ENCODE data around the gene PMEL. TPM values are rescaled to one million over a fixed set of nuclear protein-coding genes. Genes with fewer than 3 reads are reported as not detected.

The PMEL gene
- total and polyA plus RNA-seq, 2 experiments from 2014 or later = 15.3 to 34.2 TPM

DNA sequence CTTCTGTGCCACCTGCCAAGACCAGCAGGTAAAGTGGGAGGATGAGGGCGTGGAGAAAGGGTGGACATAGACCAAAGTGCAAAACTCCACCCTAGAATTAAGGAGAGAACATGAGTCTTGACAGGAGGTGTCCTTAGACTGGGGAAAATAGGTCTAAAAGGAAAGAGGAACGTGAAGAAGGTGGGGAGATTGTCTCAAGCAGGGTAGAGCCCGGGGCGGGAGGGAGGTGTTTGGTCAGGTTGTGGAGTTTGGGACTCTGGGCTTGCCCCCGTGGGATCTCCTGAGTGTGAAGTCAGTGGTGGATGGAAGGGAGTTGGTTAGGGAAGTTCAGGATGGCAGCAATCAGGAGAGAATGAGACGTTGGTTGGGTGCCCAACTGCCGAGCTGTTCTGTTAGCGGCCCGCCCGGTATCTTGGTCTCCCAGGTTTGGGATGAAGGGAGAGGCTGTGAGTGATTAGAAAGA, 34.5 kb downstream of the PMEL start:
- Histone ChIP-seq H3K27ac (peak overlapping the region; percentile 97), H3K36me3 (replicated peaks; ENCODE audit: insufficient read depth, low read depth) (no peaks in the 10 kb centered on the region), H3K9me2 (replicated peaks; ENCODE audit: insufficient read depth) (no peaks in the 10 kb centered on the region), H3K4me1 (ENCODE audit: insufficient read depth) (peaks cover 40% of the 10 kb centered on the region), H4K20me1 (ENCODE audit: insufficient read depth, poor library complexity, severe bottlenecking) (no peaks in the 10 kb centered on the region), H2AFZ (peak overlapping the region; percentile 95), H3K4me2 (peak overlapping the region; percentile 96), H3K79me2 (peaks cover 20% of the 10 kb centered on the region), H3K4me3 (peak overlapping the region; percentile 69), H3K9me3 (ENCODE audit: low read depth) (no peaks in the 10 kb centered on the region), H3K27me3 (no peaks in the 10 kb centered on the region)
- DNase-seq (ENCODE audit: low spot score) = no peak
- TF ChIP-seq, protein P1, sequence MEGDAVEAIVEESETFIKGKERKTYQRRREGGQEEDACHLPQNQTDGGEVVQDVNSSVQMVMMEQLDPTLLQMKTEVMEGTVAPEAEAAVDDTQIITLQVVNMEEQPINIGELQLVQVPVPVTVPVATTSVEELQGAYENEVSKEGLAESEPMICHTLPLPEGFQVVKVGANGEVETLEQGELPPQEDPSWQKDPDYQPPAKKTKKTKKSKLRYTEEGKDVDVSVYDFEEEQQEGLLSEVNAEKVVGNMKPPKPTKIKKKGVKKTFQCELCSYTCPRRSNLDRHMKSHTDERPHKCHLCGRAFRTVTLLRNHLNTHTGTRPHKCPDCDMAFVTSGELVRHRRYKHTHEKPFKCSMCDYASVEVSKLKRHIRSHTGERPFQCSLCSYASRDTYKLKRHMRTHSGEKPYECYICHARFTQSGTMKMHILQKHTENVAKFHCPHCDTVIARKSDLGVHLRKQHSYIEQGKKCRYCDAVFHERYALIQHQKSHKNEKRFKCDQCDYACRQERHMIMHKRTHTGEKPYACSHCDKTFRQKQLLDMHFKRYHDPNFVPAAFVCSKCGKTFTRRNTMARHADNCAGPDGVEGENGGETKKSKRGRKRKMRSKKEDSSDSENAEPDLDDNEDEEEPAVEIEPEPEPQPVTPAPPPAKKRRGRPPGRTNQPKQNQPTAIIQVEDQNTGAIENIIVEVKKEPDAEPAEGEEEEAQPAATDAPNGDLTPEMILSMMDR (IDR thresholded peaks at IDR 0.05; ENCODE audit: poor library complexity) = no peak
- no peak for TF ChIP-seq EZH2 (IDR thresholded peaks at IDR 0.05; ENCODE audit: borderline replicate concordance)
- TF ChIP-seq EZH2phosphoT487 (IDR thresholded peaks at IDR 0.05; ENCODE audit: low read depth, severe bottlenecking, unreplicated experiment) = no peak
- WGBS (ENCODE audit: low lambda C conversion rate, missing lambda C conversion rate) = 24% methylated on average over 10 of the region's 10 CpGs

DNA sequence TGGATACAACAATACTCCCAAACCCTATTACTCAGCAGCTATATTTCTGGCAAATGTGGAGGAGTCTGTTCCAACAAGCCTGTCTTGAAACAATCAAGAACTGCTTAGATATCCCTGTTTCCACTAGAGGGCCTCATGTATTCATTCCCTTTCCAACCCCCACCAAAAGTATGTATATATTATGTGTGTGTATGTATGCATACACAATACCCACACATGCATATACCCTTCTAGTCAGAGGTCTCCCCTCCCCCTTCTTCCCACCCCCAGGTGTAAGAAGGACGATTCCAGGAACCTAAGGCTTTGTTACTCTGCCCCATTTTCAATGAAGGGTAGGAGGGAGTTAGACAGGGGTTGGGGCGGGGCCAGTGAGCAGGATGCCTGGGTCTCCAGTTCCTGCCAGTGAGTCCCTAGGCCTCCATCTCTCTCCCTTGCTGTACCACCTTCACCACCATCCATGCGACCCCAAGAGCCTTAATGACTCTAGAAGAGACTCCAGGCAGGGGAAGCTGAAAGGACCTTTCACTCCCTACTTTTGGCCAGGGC, 35.0 kb downstream of the PMEL start, which contains the start of gene DGKA:
TSS of gene DGKA (plus strand) at position 392 of the 546 bp plus-strand sequence. CDS start 5,342 bp downstream, outside the sequence.
- peak within 1 kb of the TSS; percentile 95 for H2AFZ ChIP-seq
- WGBS (ENCODE audit: low lambda C conversion rate, missing lambda C conversion rate) = 44% methylated on average over 3 of the region's 3 CpGs

DNA sequence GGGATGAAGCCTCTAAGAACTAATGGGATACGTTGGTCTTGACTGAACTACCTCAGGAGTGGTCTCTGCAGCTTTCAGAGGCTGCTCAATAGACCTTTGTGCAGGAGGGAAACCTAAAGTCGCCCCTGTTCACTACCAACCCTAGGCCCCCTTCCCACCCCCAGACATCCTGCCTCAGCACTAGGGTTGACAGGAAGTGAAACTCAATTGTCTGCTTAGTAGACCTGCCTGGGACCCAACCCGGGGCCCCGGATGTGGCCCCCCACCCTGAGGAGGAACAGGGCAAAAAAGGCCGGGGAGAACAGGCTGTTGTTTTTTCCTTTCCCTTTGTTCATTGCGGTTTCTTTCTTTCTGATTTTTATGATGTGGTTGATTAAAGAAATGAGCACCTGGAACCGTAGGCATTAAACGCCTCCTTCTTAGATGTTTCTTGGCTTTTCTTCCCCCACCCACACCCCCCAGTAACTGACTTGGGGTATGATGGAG, 36.5 kb downstream of the PMEL start:
- WGBS (ENCODE audit: low lambda C conversion rate, missing lambda C conversion rate) = 90% methylated on average over 8 of the region's 8 CpGs
- TF ChIP-seq EZH2phosphoT487 (IDR thresholded peaks at IDR 0.05; ENCODE audit: low read depth, severe bottlenecking, unreplicated experiment) (no peak), EZH2 (IDR thresholded peaks at IDR 0.05; ENCODE audit: borderline replicate concordance) (no peak)
- TF ChIP-seq, protein P1 (IDR thresholded peaks at IDR 0.05; ENCODE audit: poor library complexity) = no peak
- H3K79me2 ChIP-seq = peaks cover 40% of the 10 kb centered on the region

More for the DNA sequence above, 35.0 kb downstream of the PMEL start, which contains the start of gene DGKA:
- H3K27ac ChIP-seq = peak within 1 kb of the TSS; percentile 97
- peak within 1 kb of the TSS; percentile 96 for H3K4me2 ChIP-seq
- H3K9me2 ChIP-seq (replicated peaks; ENCODE audit: insufficient read depth) = no peaks in the 10 kb centered on the region
- H3K36me3 ChIP-seq (replicated peaks; ENCODE audit: insufficient read depth, low read depth) = no peaks in the 10 kb centered on the region
- TF ChIP-seq, protein P1 (IDR thresholded peaks at IDR 0.05; ENCODE audit: poor library complexity) = peak; percentile 64
- no peak for TF ChIP-seq EZH2phosphoT487 (IDR thresholded peaks at IDR 0.05; ENCODE audit: low read depth, severe bottlenecking, unreplicated experiment)
- H4K20me1 ChIP-seq (ENCODE audit: insufficient read depth, poor library complexity, severe bottlenecking) = no peaks in the 10 kb centered on the region
- peak within 1 kb of the TSS; percentile 69 for H3K4me3 ChIP-seq
- peak; percentile 74 for DNase-seq (ENCODE audit: low spot score)
- no peaks in the 10 kb centered on the region for H3K9me3 ChIP-seq (ENCODE audit: low read depth)
- H3K4me1 ChIP-seq (ENCODE audit: insufficient read depth) = peaks cover 42% of the 10 kb centered on the region
- peaks cover 25% of the 10 kb centered on the region for H3K79me2 ChIP-seq
- H3K27me3 ChIP-seq = no peaks in the 10 kb centered on the region

More for the DNA sequence above, 36.5 kb downstream of the PMEL start:
- peaks cover 43% of the 10 kb centered on the region for H3K4me1 ChIP-seq (ENCODE audit: insufficient read depth)
- no peaks in the 10 kb centered on the region for H3K36me3 ChIP-seq (replicated peaks; ENCODE audit: insufficient read depth, low read depth)
- H3K4me3 ChIP-seq = no peak overlapping the region
- peak overlapping the region; percentile 92 for H3K4me2 ChIP-seq
- no peaks in the 10 kb centered on the region for H3K27me3 ChIP-seq
- no peak overlapping the region for H2AFZ ChIP-seq
- H3K9me3 ChIP-seq (ENCODE audit: low read depth) = no peaks in the 10 kb centered on the region
- peak overlapping the region; percentile 97 for H3K27ac ChIP-seq
- H3K9me2 ChIP-seq (replicated peaks; ENCODE audit: insufficient read depth) = no peaks in the 10 kb centered on the region
- H4K20me1 ChIP-seq (ENCODE audit: insufficient read depth, poor library complexity, severe bottlenecking) = no peaks in the 10 kb centered on the region
- no peak for DNase-seq (ENCODE audit: low spot score)
